Epidermal melanocyte (primary cell): ENCODE measurements around the gene ITPRIP.
A peak's percentile ranks its signal among the peaks of the same experiment; 100 is the strongest.

Source experiments
- DNase-seq: peaks from one replicate; pipeline ENCODE4 v3.0.0; 2011; ENCODE audit warnings: low spot score; ENCODE audit not compliant: insufficient read length

ITPRIP gene

GRCh38 chr10:104288355-104288754 is 49.9 kb downstream of the ITPRIP start:
- DNase-seq: no peak

GRCh38 chr10:104286939-104287338 is 51.3 kb downstream of the ITPRIP start:
- DNase-seq: no peak

- DNase-seq: no peak
Observed at GRCh38 chr10:104284846-104285245, 53.4 kb downstream of the ITPRIP start.

- no peak for DNase-seq
Observed at GRCh38 chr10:104281694-104282093, 56.6 kb downstream of the ITPRIP start.

- no peak for DNase-seq
Observed at GRCh38 chr10:104279550-104280259, 58.6 kb downstream of the ITPRIP start.

- no peak for DNase-seq
Observed at GRCh38 chr10:104277785-104278184, 60.5 kb downstream of the ITPRIP start.

GRCh38 chr10:104276192-104276591 is 62.1 kb downstream of the ITPRIP start:
- DNase-seq: no peak

- peak; percentile 54 for DNase-seq
Observed at GRCh38 chr10:104274762-104275721, 63.2 kb downstream of the ITPRIP start.

GRCh38 chr10:104273899-104274575 is 64.2 kb downstream of the ITPRIP start:
- no peak for DNase-seq

- no peak for DNase-seq
Observed at GRCh38 chr10:104273286-104273685, 65.0 kb downstream of the ITPRIP start.

GRCh38 chr10:104268713-104269645 is 69.3 kb downstream of the ITPRIP start, which contains the start of gene GSTO2:
Gene GSTO2, plus strand, starts transcription at chr10:104269184. Its CDS starts 5,732 bp downstream, at chr10:104274916.
- peak; percentile 93 for DNase-seq

- DNase-seq: no peak
Observed at GRCh38 chr10:104268405-104268712, 69.9 kb downstream of the ITPRIP start.

GRCh38 chr10:104267721-104268404 is 70.4 kb downstream of the ITPRIP start:
- DNase-seq: no peak

- DNase-seq: no peak
Observed at GRCh38 chr10:104264783-104265182, 73.5 kb downstream of the ITPRIP start.

- DNase-seq: no peak
Observed at GRCh38 chr10:104262055-104262454, 76.2 kb downstream of the ITPRIP start.

GRCh38 chr10:104260775-104261115 is 77.5 kb downstream of the ITPRIP start:
- no peak for DNase-seq

GRCh38 chr10:104259999-104260774 is 78.1 kb downstream of the ITPRIP start:
- DNase-seq: no peak
